K562 (cell line): Measurements from ENCODE around the gene B3GALT6. TPM values are rescaled to one million over a fixed set of nuclear protein-coding genes. Genes with fewer than 3 reads are reported as not detected.

ENCODE experiments used
- ATAC-seq: fragments of 200-7000 bp; cut with Tn5 transposase; 3 replicates; pipeline ENCODE4 v1.9.1; 2020; ENCODE audit warnings: moderate library complexity
- BruUV-seq: library from RNA; stranded (reverse); fragments of 400-500 nt; replicated peaks from 2 replicates; lab custom pipeline; 2021; lab: Mats Ljungman, UMichigan
- CTCF ChIA-PET: fragments of 300-600 bp; formaldehyde crosslinking; extraction: SDS; loops from one replicate; lab custom pipeline; 2021; ENCODE audit warnings: low intra/inter-chr PET ratio; lab: Yijun Ruan, JAX
- POLR2A ChIA-PET: fragments of 300-600, 350-650 bp; sonication (Branson Sonifier 250); formaldehyde crosslinking; extraction: SDS; loops from one replicate; lab custom pipeline; 2021; ENCODE audit warnings: antibody characterized with exemption, inconsistent platforms; lab: Yijun Ruan, JAX
- DNase-seq, 4 experiments: peaks; one replicate each; pipeline versions ENCODE4 v3.0.0 to v3.0.0-alpha.2; 2011 to 2018; ENCODE audit warnings: low spot score in 3 of 4, mixed read lengths in 3 of 4; ENCODE audit errors: extremely low read depth in 1 of 4
- FAIRE-seq: peaks from 2 replicates; lab custom pipeline; 2011; peaks lifted over from hg19 to GRCh38; lab: Jason Lieb, UNC
- H2AFZ ChIP-seq: 2 replicates; pipeline ENCODE4 v1.6.0; 2011; ENCODE audit warnings: low read depth, low read length, control low read depth, inconsistent platforms
- H3K27ac ChIP-seq: fragments of 200-600 bp; 3 replicates; pipeline ENCODE4 v1.8.0; 2011; ENCODE audit warnings: low read depth, mild to moderate bottlenecking, control low read depth, inconsistent platforms, low read length, moderate library complexity, mixed read lengths; ENCODE audit errors: extremely low read depth
- H3K27me3 ChIP-seq, 2 experiments: fragments of 300-600 bp in 1 of 2; 2 replicates in 1 of 2; 3 replicates in 1 of 2; pipeline versions ENCODE4 v1.6.0 to v1.8.0; 2011; ENCODE audit warnings: inconsistent platforms in 2 of 2, low read length in 2 of 2, mild to moderate bottlenecking in 1 of 2, mixed read lengths in 1 of 2, moderate library complexity in 1 of 2; ENCODE audit not compliant: control insufficient read depth in 2 of 2, insufficient read depth in 2 of 2
- H3K36me3 ChIP-seq: fragments of 300-600 bp; 3 replicates; pipeline ENCODE4 v1.8.0; 2011; ENCODE audit warnings: mild to moderate bottlenecking, low read length, inconsistent platforms; ENCODE audit not compliant: control insufficient read depth, insufficient read depth
- H3K4me1 ChIP-seq, 2 experiments: fragments of 200-600 bp in 1 of 2; replicated peaks in 1 of 2; 2 replicates in 1 of 2; 3 replicates in 1 of 2; pipeline versions ENCODE4 v1.5.1 to v1.8.0; 2011; ENCODE audit warnings: inconsistent platforms in 2 of 2, low read length in 2 of 2, mild to moderate bottlenecking in 1 of 2, mixed read lengths in 1 of 2, moderate library complexity in 1 of 2; ENCODE audit not compliant: control insufficient read depth in 2 of 2, insufficient read depth in 2 of 2
- H3K4me2 ChIP-seq: 2 replicates; pipeline ENCODE4 v1.6.1; 2011; ENCODE audit warnings: low read length, control low read depth, inconsistent platforms, mixed read lengths; ENCODE audit not compliant: insufficient read depth
- H3K4me3 ChIP-seq: fragments of 200-600 bp; sonication (generic), shearing (Covaris generic); 2 replicates; pipeline ENCODE4 v1.5.1; 2016; ENCODE audit warnings: control low read depth, inconsistent platforms
- H3K79me2 ChIP-seq: fragments of 200-600 bp; 3 replicates; pipeline ENCODE4 v1.8.0; 2011; ENCODE audit warnings: low read length, inconsistent platforms; ENCODE audit not compliant: control insufficient read depth, insufficient read depth
- H3K9ac ChIP-seq, 2 experiments: 2 replicates each; pipeline versions ENCODE4 v1.6.0 to v1.6.1; 2011; ENCODE audit warnings: low read depth in 2 of 2, low read length in 2 of 2, control low read depth in 1 of 2, inconsistent platforms in 1 of 2, mild to moderate bottlenecking in 1 of 2, mixed read lengths in 1 of 2; ENCODE audit not compliant: insufficient read depth in 1 of 2
- H3K9me1 ChIP-seq: one replicate; pipeline ENCODE4 v1.6.0; 2011; ENCODE audit warnings: inconsistent platforms, mild to moderate bottlenecking, low read length, moderate library complexity; ENCODE audit not compliant: control insufficient read depth, insufficient read depth
- H3K9me3 ChIP-seq: replicated peaks from 2 replicates; pipeline ENCODE4 v1.5.1; 2011; ENCODE audit warnings: low read depth, low read length, inconsistent platforms; ENCODE audit not compliant: control insufficient read depth, insufficient read depth
- H4K20me1 ChIP-seq: replicated peaks from 2 replicates; pipeline ENCODE4 v1.6.1; 2011; ENCODE audit warnings: low read length, inconsistent platforms, mixed read lengths; ENCODE audit not compliant: control insufficient read depth, insufficient read depth
- ARID1B ChIP-seq: fragments of 450-650 bp; IDR thresholded peaks from 2 replicates; pipeline ENCODE4 v1.6.1; 2016; ENCODE audit warnings: antibody characterized with exemption, mild to moderate bottlenecking, inconsistent platforms
- ATF7 ChIP-seq: fragments of 450-650 bp; IDR thresholded peaks from 2 replicates; pipeline ENCODE4 v1.7.1; 2014; ENCODE audit warnings: mild to moderate bottlenecking, moderate library complexity
- CREM ChIP-seq: IDR thresholded peaks from 2 replicates; pipeline ENCODE4 v1.6.1; 2014; ENCODE audit warnings: antibody characterized with exemption, low read depth
- EHMT2 ChIP-seq: fragments of 450-650 bp; IDR thresholded peaks from 2 replicates; pipeline ENCODE4 v1.6.1; 2018; ENCODE audit warnings: antibody characterized with exemption
- MTA3 ChIP-seq: fragments of 450-650 bp; formaldehyde crosslinking; IDR thresholded peaks from 2 replicates; pipeline ENCODE4 v1.6.1; 2017; ENCODE audit warnings: mild to moderate bottlenecking, borderline replicate concordance
- RBM15 ChIP-seq: fragments of 200-400 bp; formaldehyde crosslinking; IDR thresholded peaks from 2 replicates; pipeline ENCODE4 v1.6.1; 2018; ENCODE audit warnings: mild to moderate bottlenecking, low read length, moderate library complexity; ENCODE audit not compliant: insufficient read depth
- STAT5A ChIP-seq: IDR thresholded peaks from 2 replicates; pipeline ENCODE4 v1.6.1; 2012; ENCODE audit warnings: low read length, inconsistent platforms, borderline replicate concordance
- TAF7 ChIP-seq: fragments of 450-650 bp; IDR thresholded peaks from 2 replicates; pipeline ENCODE4 v1.6.1; 2016; ENCODE audit warnings: missing genetic modification characterization, missing compliant biosample characterization
- ZBTB33 ChIP-seq: sonication (generic); formaldehyde crosslinking; IDR thresholded peaks from 2 replicates; pipeline ENCODE4 v1.8.1; 2023; ENCODE audit warnings: mild to moderate bottlenecking, missing genetic modification reagents
- WGBS: fragments of 100-300 bp; shearing (Covaris generic); methylation state at CpG from one replicate; pipeline ENCODE4 v1.1.6; 2016; ENCODE audit warnings: low coverage, mixed read lengths; ENCODE audit not compliant: insufficient coverage; ENCODE audit errors: missing lambda C conversion rate; 5-methylcytosine and 5-hydroxymethylcytosine counted together
- in situ Hi-C: fragments of 300-500 bp; cut with MboI; formaldehyde crosslinking; loops from 4 replicates; pipeline ENCODE4 v1.15.0; 2018; ENCODE audit warnings: inconsistent platforms, mixed read lengths
- intact Hi-C: fragments of 100-400 bp; cut with micrococcal nuclease; formaldehyde crosslinking; loops from 2 replicates; pipeline ENCODE4 v1.14.2; 2022
- polyA plus RNA-seq, 8 experiments: library from polyadenylated mRNA; depleted of rRNA in 4 of 8; stranded (reverse) in 5 of 8; unstranded in 3 of 8; fragments of >200 nt; fragmentation: Nextera tagmentation in 2 of 8; fragmentation: Illumina TruSeq in 1 of 8; extraction: Ambion mirVana in 2 of 8; extraction: Trizol in 1 of 8; gene quantifications; 2 replicates each; pipeline versions ENCODE4 v1.2.1 to v1.2.3, GENCODE V29; 2011 to 2014; ENCODE audit warnings: inconsistent platforms in 1 of 8, missing spikeins in 1 of 8
- total RNA-seq, 7 experiments: library from RNA; depleted of rRNA in 6 of 7; stranded (reverse); fragments of >200 nt in 6 of 7; fragmentation: Illumina TruSeq in 2 of 7; extraction: Trizol in 2 of 7; gene quantifications; 2 replicates each; pipeline versions ENCODE4 v1.2.1 to v1.2.3, GENCODE V29; 2011 to 2021; ENCODE audit warnings: low replicate concordance in 1 of 7
- TF ChIP-seq, protein P1 (sequence below): fragments of 450-650 bp; IDR thresholded peaks from 2 replicates; pipeline ENCODE4 v1.6.1; 2018; ENCODE audit not compliant: partially characterized antibody

B3GALT6 gene
- total and polyA plus RNA-seq, 9 of the 15 experiments (the other 6 are each of a cell fraction or from before 2014, with no cell fraction given) = 0.68 to 29.8 (median 9.9) TPM

- no peak for ATAC-seq
- CTCF ChIA-PET = no interaction called here
- H3K4me2 ChIP-seq = no peak overlapping the region
Measured at GRCh38 chr1:1199141-1199960, 32.7 kb upstream of the B3GALT6 start.

More at GRCh38 chr1:1199141-1199960, 32.7 kb upstream of the B3GALT6 start:
- BruUV-seq = no TSS peak
- Histone ChIP-seq H3K27ac (no peak overlapping the region), H3K9me1 (no peaks in the 10 kb centered on the region), H2AFZ (no peak overlapping the region), H3K4me3 (no peak overlapping the region), H3K9ac (peak overlapping the region in 1 of 2 experiments; percentile 67; a peak in 2 of 4 replicates), H3K36me3 (no peaks in the 10 kb centered on the region), H3K27me3 (no peaks in the 10 kb centered on the region; a peak in 1 of 5 replicates), H3K79me2 (no peaks in the 10 kb centered on the region), H3K4me1 (peaks cover 0 to 69% of the 10 kb centered on the region in 2 experiments; a peak in 4 of 5 replicates), H3K9me3 (peaks cover 6% of the 10 kb centered on the region; the same call in 1 of the 2 replicates), H4K20me1 (no peaks in the 10 kb centered on the region)
- WGBS = 60% methylated on average over 19 of the region's 22 CpGs
- peak; percentile 36; the same call in 1 of the 2 replicates for TF ChIP-seq ATF7
- TF ChIP-seq ZBTB33 = peak; percentile 76
- TF ChIP-seq ARID1B = no peak
- TF ChIP-seq STAT5A = no peak
- TF ChIP-seq TAF7 (tag) = no peak
- TF ChIP-seq EHMT2 = no peak
- no peak for TF ChIP-seq RBM15
- 0 out of 2 replicates have a peak, but pooled peaks have one; percentile 26 for TF ChIP-seq CREM
- peak; percentile 25; the same call in 1 of the 2 replicates for TF ChIP-seq MTA3
- TF ChIP-seq, protein P1, sequence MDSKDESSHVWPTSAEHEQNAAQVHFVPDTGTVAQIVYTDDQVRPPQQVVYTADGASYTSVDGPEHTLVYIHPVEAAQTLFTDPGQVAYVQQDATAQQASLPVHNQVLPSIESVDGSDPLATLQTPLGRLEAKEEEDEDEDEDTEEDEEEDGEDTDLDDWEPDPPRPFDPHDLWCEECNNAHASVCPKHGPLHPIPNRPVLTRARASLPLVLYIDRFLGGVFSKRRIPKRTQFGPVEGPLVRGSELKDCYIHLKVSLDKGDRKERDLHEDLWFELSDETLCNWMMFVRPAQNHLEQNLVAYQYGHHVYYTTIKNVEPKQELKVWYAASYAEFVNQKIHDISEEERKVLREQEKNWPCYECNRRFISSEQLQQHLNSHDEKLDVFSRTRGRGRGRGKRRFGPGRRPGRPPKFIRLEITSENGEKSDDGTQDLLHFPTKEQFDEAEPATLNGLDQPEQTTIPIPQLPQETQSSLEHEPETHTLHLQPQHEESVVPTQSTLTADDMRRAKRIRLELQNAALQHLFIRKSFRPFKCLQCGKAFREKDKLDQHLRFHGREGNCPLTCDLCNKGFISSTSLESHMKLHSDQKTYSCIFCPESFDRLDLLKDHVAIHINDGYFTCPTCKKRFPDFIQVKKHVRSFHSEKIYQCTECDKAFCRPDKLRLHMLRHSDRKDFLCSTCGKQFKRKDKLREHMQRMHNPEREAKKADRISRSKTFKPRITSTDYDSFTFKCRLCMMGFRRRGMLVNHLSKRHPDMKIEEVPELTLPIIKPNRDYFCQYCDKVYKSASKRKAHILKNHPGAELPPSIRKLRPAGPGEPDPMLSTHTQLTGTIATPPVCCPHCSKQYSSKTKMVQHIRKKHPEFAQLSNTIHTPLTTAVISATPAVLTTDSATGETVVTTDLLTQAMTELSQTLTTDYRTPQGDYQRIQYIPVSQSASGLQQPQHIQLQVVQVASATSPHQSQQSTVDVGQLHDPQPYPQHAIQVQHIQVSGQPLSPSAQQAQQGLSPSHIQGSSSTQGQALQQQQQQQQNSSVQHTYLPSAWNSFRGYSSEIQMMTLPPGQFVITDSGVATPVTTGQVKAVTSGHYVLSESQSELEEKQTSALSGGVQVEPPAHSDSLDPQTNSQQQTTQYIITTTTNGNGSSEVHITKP = peak; percentile 94
- POLR2A ChIA-PET = interaction anchor here (0.7 to 1.5 kb wide), 4 partner anchors 13 to 32 kb away, joined by 3 to 4 read pairs (median 4); partner anchors contain the start of genes B3GALT6 and SDF4
- FAIRE-seq (no peak), DNase-seq (peak in 1 of 4 experiments; percentile 34)
- intact Hi-C loops = no loop called here
- in situ Hi-C loops = no loop called here
